Natural killer cell (primary cell): ENCODE measurements around the gene EXOC6B. TPM values are rescaled to one million over a fixed set of nuclear protein-coding genes. Genes with fewer than 3 reads are reported as not detected.

Experiments
- ATAC-seq, 3 donors: fragments of 150-1000 bp in 2 of 3; fragments of 200-7000 bp in 1 of 3; cut with Tn5 transposase; 1 replicate in 1 of 3; 2 replicates in 2 of 3; pipeline ENCODE4 v1.10.0; 2021; ENCODE audit warnings: mild to moderate bottlenecking in 2 of 3, moderate library complexity in 2 of 3
- DNase-seq, 2 donors: peaks; one replicate each; pipeline versions ENCODE4 v3.0.0 to v3.0.0-alpha.2; 2013 to 2021; ENCODE audit warnings: mixed read lengths in 1 of 2
- H3K27ac ChIP-seq: one replicate; pipeline ENCODE4 v1.5.1; 2013; ENCODE audit warnings: mild to moderate bottlenecking, low read length
- H3K27me3 ChIP-seq: one replicate; pipeline ENCODE4 v1.6.1; 2013; ENCODE audit warnings: low read length; ENCODE audit not compliant: control insufficient read depth, insufficient read depth
- H3K36me3 ChIP-seq: one replicate; pipeline ENCODE4 v1.6.1; 2013; ENCODE audit warnings: low read length; ENCODE audit not compliant: control insufficient read depth, insufficient read depth
- H3K4me1 ChIP-seq: one replicate; pipeline ENCODE4 v1.6.1; 2013; ENCODE audit warnings: low read length; ENCODE audit not compliant: control insufficient read depth, insufficient read depth
- H3K4me3 ChIP-seq: one replicate; pipeline ENCODE4 v1.5.1; 2013; ENCODE audit warnings: low read length
- H3K9me3 ChIP-seq: one replicate; pipeline ENCODE4 v1.6.1; 2013; ENCODE audit warnings: low read length; ENCODE audit not compliant: control insufficient read depth, insufficient read depth
- H3K27ac Mint-ChIP-seq, 2 donors: one replicate each; pipeline ENCODE4 v1.8.0; 2022; ENCODE audit warnings: mild to moderate bottlenecking in 2 of 2, mixed read lengths in 2 of 2, moderate library complexity in 1 of 2
- H3K27me3 Mint-ChIP-seq, 2 donors: one replicate each; pipeline ENCODE4 v1.8.0; 2022; ENCODE audit warnings: low read depth in 2 of 2, mixed read lengths in 2 of 2
- H3K36me3 Mint-ChIP-seq: one replicate; pipeline ENCODE4 v1.8.0; 2022; ENCODE audit warnings: mixed read lengths
- H3K4me1 Mint-ChIP-seq, 2 donors: one replicate each; pipeline ENCODE4 v1.8.0; 2022; ENCODE audit warnings: mixed read lengths in 2 of 2
- H3K4me3 Mint-ChIP-seq: one replicate; pipeline ENCODE4 v1.8.0; 2022; ENCODE audit warnings: mild to moderate bottlenecking, moderate library complexity, mixed read lengths
- H3K9me3 Mint-ChIP-seq, 2 donors: one replicate each; pipeline ENCODE4 v1.8.0; 2022; ENCODE audit warnings: mixed read lengths in 2 of 2
- CTCF ChIP-seq: fragments of 200-600 bp; IDR thresholded peaks from one replicate; pipeline ENCODE4 v1.8.0; 2022; ENCODE audit warnings: antibody characterized with exemption
- WGBS: methylation state at CpG from one replicate; pipeline ENCODE4 v1.1.7; 2013; ENCODE audit warnings: missing lambda C conversion rate; ENCODE audit not compliant: insufficient coverage; 5-methylcytosine and 5-hydroxymethylcytosine counted together
- intact Hi-C: fragments of 100-400 bp; cut with micrococcal nuclease; formaldehyde crosslinking; loops from one replicate; pipeline ENCODE4 v1.14.2; 2022
- total RNA-seq, 4 donors: library from RNA; stranded (reverse); fragments of 120-200 nt in 1 of 4; gene quantifications; one replicate each; pipeline versions ENCODE4 v1.2.3 to v1.2.4, GENCODE V29; 2013 to 2022

The EXOC6B gene
- total RNA-seq, 3 donors from 2014 or later (not counting 1 experiment from before 2014, with no cell fraction given) = 16.6 to 17.2 (median 17.1) TPM

- no peak overlapping the region for H3K27ac Mint-ChIP-seq
- Histone ChIP-seq H3K36me3 (no peaks in the 10 kb centered on the region), H3K27ac (no peak overlapping the region), H3K9me3 (peaks cover 9% of the 10 kb centered on the region), H3K4me3 (no peak overlapping the region), H3K4me1 (no peaks in the 10 kb centered on the region), H3K27me3 (no peaks in the 10 kb centered on the region)
- no peak overlapping the region for H3K4me3 Mint-ChIP-seq
- intact Hi-C loops = no loop called here
- H3K9me3 Mint-ChIP-seq = peaks cover 0 to under 1% of the 10 kb centered on the region in 2 donors
- WGBS = 93% methylated on average over 3 of the region's 3 CpGs
- H3K4me1 Mint-ChIP-seq = peaks cover 11 to 29% of the 10 kb centered on the region in 2 donors
- no peaks in the 10 kb centered on the region for H3K27me3 Mint-ChIP-seq
- DNase-seq (no peak), ATAC-seq (no peak)
- TF ChIP-seq CTCF = no peak
- peaks cover 6% of the 10 kb centered on the region for H3K36me3 Mint-ChIP-seq
Observed at GRCh38 chr2:72613931-72614330, 211.9 kb downstream of the EXOC6B start.

GRCh38 chr2:72612614-72613160, 213.1 kb downstream of the EXOC6B start:
- Mint-ChIP-seq H3K27ac (no peak overlapping the region), H3K4me1 (peaks cover 8 to 29% of the 10 kb centered on the region in 2 donors), H3K9me3 (no peaks in the 10 kb centered on the region), H3K36me3 (peaks cover 6% of the 10 kb centered on the region), H3K27me3 (no peaks in the 10 kb centered on the region), H3K4me3 (no peak overlapping the region)
- no peaks in the 10 kb centered on the region for H3K27me3 ChIP-seq
- WGBS = 93% methylated on average over 3 of the region's 4 CpGs
- intact Hi-C loops = no loop called here
- H3K4me1 ChIP-seq = no peaks in the 10 kb centered on the region
- DNase-seq (no peak), ATAC-seq (no peak)
- H3K27ac ChIP-seq = no peak overlapping the region
- no peak overlapping the region for H3K4me3 ChIP-seq
- no peaks in the 10 kb centered on the region for H3K36me3 ChIP-seq
- TF ChIP-seq CTCF = no peak
- H3K9me3 ChIP-seq = peaks cover 9% of the 10 kb centered on the region

DNA sequence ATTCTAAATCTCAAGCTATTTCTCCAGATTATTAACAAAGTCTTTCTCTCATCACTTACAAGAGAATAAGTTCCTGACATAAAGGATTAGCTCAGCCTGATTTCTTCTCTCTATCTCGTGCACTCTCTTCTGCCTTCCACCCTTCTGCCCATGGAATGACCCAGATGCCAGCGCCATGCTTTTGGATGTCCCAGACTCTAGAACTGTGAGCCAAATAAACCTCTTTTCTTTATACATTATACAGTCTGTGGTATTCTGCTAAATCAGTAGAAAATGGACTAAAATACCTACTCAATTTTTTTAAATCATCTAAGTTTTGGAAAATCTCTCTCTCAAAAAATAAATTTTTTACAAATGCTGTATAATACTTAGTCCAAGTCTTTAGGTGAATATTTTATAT, 218.6 kb downstream of the EXOC6B start:
- H3K27ac ChIP-seq = no peak overlapping the region
- no peak for TF ChIP-seq CTCF
- DNase-seq = no peak
- no peak for ATAC-seq
- H3K36me3 ChIP-seq = no peaks in the 10 kb centered on the region
- Mint-ChIP-seq H3K9me3 (no peaks in the 10 kb centered on the region), H3K36me3 (no peaks in the 10 kb centered on the region), H3K4me1 (peaks cover 0 to 6% of the 10 kb centered on the region in 2 donors), H3K4me3 (no peak overlapping the region), H3K27me3 (no peaks in the 10 kb centered on the region), H3K27ac (no peak overlapping the region)
- 84% methylated on average over 2 of the region's 2 CpGs for WGBS
- H3K4me3 ChIP-seq = no peak overlapping the region
- intact Hi-C loops = no loop called here
- H3K27me3 ChIP-seq = no peaks in the 10 kb centered on the region
- H3K9me3 ChIP-seq = no peaks in the 10 kb centered on the region
- H3K4me1 ChIP-seq = no peaks in the 10 kb centered on the region

- no CpG with 5 or more reads among the region's 3 CpGs for WGBS
- Mint-ChIP-seq H3K36me3 (no peaks in the 10 kb centered on the region), H3K27ac (no peak overlapping the region), H3K9me3 (no peaks in the 10 kb centered on the region), H3K27me3 (no peaks in the 10 kb centered on the region), H3K4me3 (no peak overlapping the region), H3K4me1 (peaks cover 0 to 6% of the 10 kb centered on the region in 2 donors)
- DNase-seq (no peak), ATAC-seq (no peak)
- peak; percentile 60 for TF ChIP-seq CTCF
- no peak overlapping the region for H3K4me3 ChIP-seq
- no peaks in the 10 kb centered on the region for H3K27me3 ChIP-seq
- H3K36me3 ChIP-seq = no peaks in the 10 kb centered on the region
- intact Hi-C loops = no loop called here
- H3K9me3 ChIP-seq = no peaks in the 10 kb centered on the region
- no peak overlapping the region for H3K27ac ChIP-seq
- H3K4me1 ChIP-seq = no peaks in the 10 kb centered on the region
Observed at GRCh38 chr2:72605836-72606442, 219.9 kb downstream of the EXOC6B start.
